HL-60 (cell line): ENCODE data around the gene RNF135.

Experiments
- DNase-seq, 2 experiments: peaks; one replicate each; pipeline ENCODE4 v3.0.0-alpha.2; 2010 to 2020; ENCODE audit warnings: low read depth in 1 of 2, low spot score in 1 of 2
- H3K27ac ChIP-seq: fragments of 250-450 bp; sonication (Bioruptor Pico); replicated peaks from 2 replicates; pipeline ENCODE4 v1.5.1; 2020; ENCODE audit warnings: mild to moderate bottlenecking, moderate library complexity
- H3K27me3 ChIP-seq: fragments of 250-450 bp; sonication (Bioruptor Pico); 2 replicates; pipeline ENCODE4 v1.5.1; 2021; ENCODE audit warnings: mild to moderate bottlenecking, moderate library complexity; ENCODE audit not compliant: insufficient read depth, poor library complexity, severe bottlenecking
- H3K4me3 ChIP-seq: replicated peaks from 2 replicates; pipeline ENCODE4 v1.5.1; 2011; ENCODE audit warnings: mild to moderate bottlenecking, control low read depth, low read length; ENCODE audit not compliant: insufficient read depth
- GABPA ChIP-seq: IDR thresholded peaks from 2 replicates; pipeline ENCODE4 v1.6.1; 2012; ENCODE audit warnings: low read depth
- POLR2AphosphoS5 ChIP-seq: IDR thresholded peaks from 2 replicates; pipeline ENCODE4 v1.6.1; 2012; ENCODE audit warnings: low read depth
- SPI1 ChIP-seq: IDR thresholded peaks from 2 replicates; pipeline ENCODE4 v1.6.1; 2012; ENCODE audit warnings: low read depth, mild to moderate bottlenecking, borderline replicate concordance
- TF ChIP-seq, protein P1 (sequence below): IDR thresholded peaks from one replicate; pipeline ENCODE4 v1.5.1; 2011; ENCODE audit warnings: low read length, control low read depth, inconsistent platforms; ENCODE audit not compliant: insufficient read depth
- TF ChIP-seq, protein P2 (sequence below): IDR thresholded peaks from 2 replicates; pipeline ENCODE4 v1.6.1; 2012; ENCODE audit warnings: low read depth; ENCODE audit not compliant: insufficient replicate concordance

Gene RNF135

DNA sequence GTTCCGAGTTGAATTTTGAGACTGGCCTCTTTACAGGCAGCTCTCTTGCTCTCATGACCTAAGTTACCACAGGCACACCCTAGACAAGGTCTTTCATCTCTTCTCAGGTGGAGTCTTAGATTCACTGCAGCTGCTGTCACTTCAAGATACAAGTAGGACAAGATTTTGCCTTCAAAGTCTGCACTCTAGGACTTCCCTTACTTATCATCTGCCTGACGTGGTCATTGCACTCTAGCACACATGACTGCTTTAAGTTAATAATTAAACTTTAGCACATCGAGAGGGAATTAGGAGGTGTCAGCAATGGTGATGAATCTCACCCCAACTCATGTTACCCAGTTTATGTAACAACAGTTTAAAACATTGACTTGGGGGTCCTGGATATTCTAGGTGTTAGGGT lies 25.6 kb downstream of the RNF135 start:
- no peak for DNase-seq
- H3K27me3 ChIP-seq = no peaks in the 10 kb centered on the region
- H3K4me3 ChIP-seq = no peak overlapping the region
- no peak overlapping the region for H3K27ac ChIP-seq
- TF ChIP-seq, protein P1, sequence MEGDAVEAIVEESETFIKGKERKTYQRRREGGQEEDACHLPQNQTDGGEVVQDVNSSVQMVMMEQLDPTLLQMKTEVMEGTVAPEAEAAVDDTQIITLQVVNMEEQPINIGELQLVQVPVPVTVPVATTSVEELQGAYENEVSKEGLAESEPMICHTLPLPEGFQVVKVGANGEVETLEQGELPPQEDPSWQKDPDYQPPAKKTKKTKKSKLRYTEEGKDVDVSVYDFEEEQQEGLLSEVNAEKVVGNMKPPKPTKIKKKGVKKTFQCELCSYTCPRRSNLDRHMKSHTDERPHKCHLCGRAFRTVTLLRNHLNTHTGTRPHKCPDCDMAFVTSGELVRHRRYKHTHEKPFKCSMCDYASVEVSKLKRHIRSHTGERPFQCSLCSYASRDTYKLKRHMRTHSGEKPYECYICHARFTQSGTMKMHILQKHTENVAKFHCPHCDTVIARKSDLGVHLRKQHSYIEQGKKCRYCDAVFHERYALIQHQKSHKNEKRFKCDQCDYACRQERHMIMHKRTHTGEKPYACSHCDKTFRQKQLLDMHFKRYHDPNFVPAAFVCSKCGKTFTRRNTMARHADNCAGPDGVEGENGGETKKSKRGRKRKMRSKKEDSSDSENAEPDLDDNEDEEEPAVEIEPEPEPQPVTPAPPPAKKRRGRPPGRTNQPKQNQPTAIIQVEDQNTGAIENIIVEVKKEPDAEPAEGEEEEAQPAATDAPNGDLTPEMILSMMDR = no peak
- TF ChIP-seq GABPA (no peak), SPI1 (no peak), POLR2AphosphoS5 (no peak)
- TF ChIP-seq, protein P2, sequence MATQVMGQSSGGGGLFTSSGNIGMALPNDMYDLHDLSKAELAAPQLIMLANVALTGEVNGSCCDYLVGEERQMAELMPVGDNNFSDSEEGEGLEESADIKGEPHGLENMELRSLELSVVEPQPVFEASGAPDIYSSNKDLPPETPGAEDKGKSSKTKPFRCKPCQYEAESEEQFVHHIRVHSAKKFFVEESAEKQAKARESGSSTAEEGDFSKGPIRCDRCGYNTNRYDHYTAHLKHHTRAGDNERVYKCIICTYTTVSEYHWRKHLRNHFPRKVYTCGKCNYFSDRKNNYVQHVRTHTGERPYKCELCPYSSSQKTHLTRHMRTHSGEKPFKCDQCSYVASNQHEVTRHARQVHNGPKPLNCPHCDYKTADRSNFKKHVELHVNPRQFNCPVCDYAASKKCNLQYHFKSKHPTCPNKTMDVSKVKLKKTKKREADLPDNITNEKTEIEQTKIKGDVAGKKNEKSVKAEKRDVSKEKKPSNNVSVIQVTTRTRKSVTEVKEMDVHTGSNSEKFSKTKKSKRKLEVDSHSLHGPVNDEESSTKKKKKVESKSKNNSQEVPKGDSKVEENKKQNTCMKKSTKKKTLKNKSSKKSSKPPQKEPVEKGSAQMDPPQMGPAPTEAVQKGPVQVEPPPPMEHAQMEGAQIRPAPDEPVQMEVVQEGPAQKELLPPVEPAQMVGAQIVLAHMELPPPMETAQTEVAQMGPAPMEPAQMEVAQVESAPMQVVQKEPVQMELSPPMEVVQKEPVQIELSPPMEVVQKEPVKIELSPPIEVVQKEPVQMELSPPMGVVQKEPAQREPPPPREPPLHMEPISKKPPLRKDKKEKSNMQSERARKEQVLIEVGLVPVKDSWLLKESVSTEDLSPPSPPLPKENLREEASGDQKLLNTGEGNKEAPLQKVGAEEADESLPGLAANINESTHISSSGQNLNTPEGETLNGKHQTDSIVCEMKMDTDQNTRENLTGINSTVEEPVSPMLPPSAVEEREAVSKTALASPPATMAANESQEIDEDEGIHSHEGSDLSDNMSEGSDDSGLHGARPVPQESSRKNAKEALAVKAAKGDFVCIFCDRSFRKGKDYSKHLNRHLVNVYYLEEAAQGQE = no peak

DNA sequence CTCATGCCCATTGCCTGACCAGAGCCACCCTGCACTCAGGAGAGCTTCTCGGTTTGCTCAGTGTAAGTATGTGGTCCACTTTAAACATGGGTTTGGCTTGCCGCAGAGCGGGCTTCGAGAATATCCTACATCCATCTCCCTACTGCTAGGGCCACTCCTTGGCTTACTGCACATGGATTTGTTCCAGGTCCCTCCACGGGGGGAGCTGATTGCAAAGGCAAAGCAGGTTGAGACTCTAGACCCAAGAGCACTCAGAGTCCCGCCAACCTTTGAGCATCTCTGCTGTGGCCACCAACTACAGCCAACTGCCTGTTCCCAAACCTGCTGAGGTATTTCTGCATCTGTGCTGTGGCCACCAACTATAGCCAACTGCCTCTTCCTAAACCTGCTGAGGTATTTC lies 26.4 kb downstream of the RNF135 start:
- no peak for DNase-seq
- H3K27ac ChIP-seq = no peak overlapping the region
- H3K27me3 ChIP-seq = no peaks in the 10 kb centered on the region
- H3K4me3 ChIP-seq = no peak overlapping the region
- TF ChIP-seq, protein P1 = no peak
- TF ChIP-seq, protein P2 = no peak

DNA sequence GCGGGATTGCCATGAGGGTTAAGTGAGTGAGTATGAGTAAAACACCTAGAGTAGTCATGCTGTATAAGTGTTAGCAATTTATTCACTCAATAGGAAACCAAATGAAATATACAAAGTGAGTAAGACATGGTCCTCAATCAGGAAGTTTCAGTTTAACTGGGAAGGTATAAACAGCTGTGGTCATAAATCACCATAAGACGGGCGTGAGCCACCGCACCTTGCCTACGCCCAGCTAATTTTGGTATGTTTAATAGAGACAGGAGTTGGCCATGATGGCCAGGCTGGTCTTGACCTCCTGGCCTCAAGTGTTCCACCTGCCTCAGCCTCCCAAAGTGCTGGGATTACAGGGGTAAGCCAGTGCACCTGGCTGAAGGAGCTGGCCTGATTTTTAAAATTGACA lies 27.0 kb downstream of the RNF135 start:
- Histone ChIP-seq H3K27me3 (no peaks in the 10 kb centered on the region), H3K4me3 (no peak overlapping the region), H3K27ac (no peak overlapping the region)
- TF ChIP-seq, protein P2 = no peak
- DNase-seq = no peak

- H3K4me3 ChIP-seq = no peak overlapping the region
- no peak for DNase-seq
- H3K27ac ChIP-seq = no peak overlapping the region
- TF ChIP-seq, protein P1 = no peak
- no peak for TF ChIP-seq SPI1
- no peak for TF ChIP-seq GABPA
- no peak for TF ChIP-seq POLR2AphosphoS5
- TF ChIP-seq, protein P2 = no peak
- no peaks in the 10 kb centered on the region for H3K27me3 ChIP-seq
Observed at GRCh38 chr17:31002047-31002446, 31.2 kb downstream of the RNF135 start.
